Liver (tissue), 9 donors: ENCODE measurements around the gene HNRNPDL. TPM values are rescaled to one million over a fixed set of nuclear protein-coding genes. Genes with fewer than 3 reads are reported as not detected.
A peak's percentile ranks its signal among the peaks of the same experiment; 100 is the strongest.

Source experiments
- DNase-seq: peaks from one replicate; pipeline ENCODE4 v3.0.0-alpha.2; 2017; ENCODE audit warnings: low spot score
- H3K27ac ChIP-seq, 2 donors: one replicate each; pipeline ENCODE4 v1.7.0; 2013; ENCODE audit warnings: inconsistent platforms in 2 of 2, low read length in 2 of 2, control low read depth in 1 of 2, low read depth in 1 of 2, mild to moderate bottlenecking in 1 of 2
- H3K27me3 ChIP-seq, 4 donors: one replicate each; pipeline versions ENCODE4 v1.6.1 to v1.7.0; 2013; ENCODE audit warnings: low read length in 3 of 4, inconsistent platforms in 1 of 4, mild to moderate bottlenecking in 1 of 4, moderate library complexity in 1 of 4; ENCODE audit not compliant: control insufficient read depth in 4 of 4, insufficient read depth in 4 of 4
- H3K36me3 ChIP-seq, 4 donors: one replicate each; pipeline versions ENCODE4 v1.6.1 to v1.7.0; 2013; ENCODE audit warnings: low read length in 3 of 4, mild to moderate bottlenecking in 3 of 4, low read depth in 1 of 4, moderate library complexity in 1 of 4; ENCODE audit not compliant: control insufficient read depth in 4 of 4, insufficient read depth in 3 of 4
- H3K4me1 ChIP-seq, 4 donors: one replicate each; pipeline versions ENCODE4 v1.6.1 to v1.7.0; 2013; ENCODE audit warnings: low read length in 3 of 4, mild to moderate bottlenecking in 3 of 4, moderate library complexity in 1 of 4; ENCODE audit not compliant: control insufficient read depth in 4 of 4, insufficient read depth in 4 of 4
- H3K4me3 ChIP-seq, 3 donors: one replicate each; pipeline versions ENCODE4 v1.6.1 to v1.7.0; 2013; ENCODE audit warnings: low read length in 3 of 3, control low read depth in 1 of 3, low read depth in 1 of 3, mild to moderate bottlenecking in 1 of 3
- H3K9ac ChIP-seq, 2 donors: one replicate each; pipeline ENCODE4 v1.7.0; 2013; ENCODE audit warnings: low read length in 2 of 2, mild to moderate bottlenecking in 2 of 2, moderate library complexity in 2 of 2, control low read depth in 1 of 2, low read depth in 1 of 2
- H3K9me3 ChIP-seq, 4 donors: one replicate each; pipeline versions ENCODE4 v1.6.1 to v1.7.0; 2013; ENCODE audit warnings: low read length in 3 of 4; ENCODE audit not compliant: control insufficient read depth in 4 of 4
- ATF3 ChIP-seq: IDR thresholded peaks from 2 replicates; pipeline ENCODE4 v1.6.1; 2016; ENCODE audit warnings: antibody characterized with exemption
- CTCF ChIP-seq: fragments of 150-350 bp; IDR thresholded peaks from 2 replicates; pipeline ENCODE4 v1.5.1; 2017; ENCODE audit warnings: improper control_type of control experiment, low read depth, low read length; ENCODE audit not compliant: missing input control
- EGR1 ChIP-seq, 2 donors: IDR thresholded peaks; 2 replicates each; pipeline ENCODE4 v1.6.1; 2016 to 2018; ENCODE audit warnings: antibody characterized with exemption in 2 of 2, low read depth in 2 of 2
- FOXA1 ChIP-seq: IDR thresholded peaks from 2 replicates; pipeline ENCODE4 v1.6.1; 2016; ENCODE audit warnings: antibody characterized with exemption
- FOXA2 ChIP-seq: IDR thresholded peaks from 2 replicates; pipeline ENCODE4 v1.6.1; 2016; ENCODE audit warnings: antibody characterized with exemption
- GABPA ChIP-seq, 2 donors: IDR thresholded peaks in 1 of 2; conservative IDR thresholded peaks in 1 of 2; 2 replicates each; pipeline ENCODE4 v1.6.1; 2016; ENCODE audit warnings: antibody characterized with exemption in 2 of 2, mild to moderate bottlenecking in 1 of 2, moderate library complexity in 1 of 2
- HNF4A ChIP-seq, 2 donors: conservative IDR thresholded peaks; 2 replicates each; pipeline ENCODE4 v1.6.1; 2016; ENCODE audit warnings: antibody characterized with exemption in 2 of 2, mild to moderate bottlenecking in 2 of 2
- HNF4G ChIP-seq: IDR thresholded peaks from 2 replicates; pipeline ENCODE4 v1.6.1; 2016; ENCODE audit warnings: antibody characterized with exemption
- JUND ChIP-seq, 2 donors: IDR thresholded peaks; 2 replicates each; pipeline ENCODE4 v1.6.1; 2016; ENCODE audit warnings: antibody characterized with exemption in 2 of 2
- MAX ChIP-seq: IDR thresholded peaks from 2 replicates; pipeline ENCODE4 v1.6.1; 2016; ENCODE audit warnings: antibody characterized with exemption
- NR2F2 ChIP-seq: IDR thresholded peaks from 2 replicates; pipeline ENCODE4 v1.6.1; 2016; ENCODE audit warnings: antibody characterized with exemption
- RAD21 ChIP-seq, 2 donors: IDR thresholded peaks; 2 replicates each; pipeline ENCODE4 v1.6.1; 2016; ENCODE audit warnings: antibody characterized with exemption in 2 of 2, mild to moderate bottlenecking in 2 of 2
- REST ChIP-seq: IDR thresholded peaks from 2 replicates; pipeline ENCODE4 v1.6.1; 2016; ENCODE audit warnings: antibody characterized with exemption, mild to moderate bottlenecking
- RXRA ChIP-seq, 2 donors: IDR thresholded peaks; 2 replicates each; pipeline ENCODE4 v1.6.1; 2017 to 2018; ENCODE audit warnings: antibody characterized with exemption in 2 of 2, mild to moderate bottlenecking in 1 of 2
- SP1 ChIP-seq: IDR thresholded peaks from 2 replicates; pipeline ENCODE4 v1.6.1; 2018; ENCODE audit warnings: antibody characterized with exemption, mild to moderate bottlenecking
- TAF1 ChIP-seq: conservative IDR thresholded peaks from 2 replicates; pipeline ENCODE4 v1.6.1; 2016; ENCODE audit warnings: antibody characterized with exemption, mild to moderate bottlenecking
- YY1 ChIP-seq: IDR thresholded peaks from 2 replicates; pipeline ENCODE4 v1.6.1; 2016; ENCODE audit warnings: antibody characterized with exemption, mild to moderate bottlenecking
- ZBTB33 ChIP-seq: IDR thresholded peaks from 2 replicates; pipeline ENCODE4 v1.6.1; 2016; ENCODE audit warnings: antibody characterized with exemption
- WGBS: extraction: QIAGEN DNeasy Blood & Tissue Kit; methylation state at CpG from one replicate; pipeline ENCODE4 v1.1.7; 2013; 5-methylcytosine and 5-hydroxymethylcytosine counted together
- polyA plus RNA-seq, 2 donors: library from polyadenylated mRNA; stranded (reverse) in 1 of 2; unstranded in 1 of 2; fragments of 200-250 nt in 1 of 2; fragments of >200 nt in 1 of 2; fragmentation: Nextera tagmentation in 1 of 2; extraction: Ambion mirVana in 1 of 2; gene quantifications; one replicate each; pipeline versions ENCODE4 v1.2.1 to v1.2.3, GENCODE V29; 2013 to 2015
- total RNA-seq, 2 donors: library from RNA; depleted of rRNA; stranded (reverse); fragments of >200 nt; gene quantifications; one replicate each; pipeline ENCODE4 v1.2.3, GENCODE V29; 2014
- donor health status: healthy.
- donor health status: healthy.
- donor health status: healthy.
- donor health status: healthy.
- donor health status: healthy.

The HNRNPDL gene
- total RNA-seq (10 to 100 TPM; 57.4 to 57.9 TPM), polyA plus RNA-seq (10 to 100 TPM; 53.1 to 57.9 TPM)

- WGBS = under 1% methylated on average over 83 of the region's 83 CpGs
These were observed at the start of gene HNRNPDL, which contains the start of gene ENOPH1 for GRCh38 chr4:82430193-82430963. HNRNPDL (minus strand) TSS chr4:82430462; CDS start chr4:82429690, 772 bp downstream. ENOPH1 (plus strand) TSS chr4:82430590; CDS start chr4:82430830, 240 bp downstream.

More at GRCh38 chr4:82430193-82430963, at the start of gene HNRNPDL, which contains the start of gene ENOPH1:
- peaks cover 0 to 28% (median 22%) of the 10 kb centered on the region in 4 donors for H3K4me1 ChIP-seq
- TF ChIP-seq TAF1 (peak; percentile 35), ATF3 (no peak), JUND (IDR thresholded peaks at IDR 0.05) (no peak), HNF4G (no peak), NR2F2 (no peak), RXRA (IDR thresholded peaks at IDR 0.05) (peak; percentile 27 to 35), RAD21 (IDR thresholded peaks at IDR 0.05) (peak in 1 of 2 donors; percentile 10), HNF4A (conservative IDR thresholded peaks at IDR 0.05) (peak in 1 of 2 donors; percentile 33), CTCF (no peak), REST (no peak), FOXA1 (no peak), YY1 (peak; percentile 69), SP1 (peak; percentile 75), GABPA (IDR thresholded peaks at IDR 0.05 in 1 of 2, conservative IDR thresholded peaks at IDR 0.05 in 1 of 2) (peak in 1 of 2 donors; percentile 66), MAX (peak; percentile 35), FOXA2 (no peak), EGR1 (IDR thresholded peaks at IDR 0.05; ENCODE audit: low read depth in 2 of 2) (peak; percentile 97 to 99), ZBTB33 (peak; percentile 93)
- peak within 1 kb of the TSS; percentile 85 to 98 (median 93) for H3K4me3 ChIP-seq
- H3K9ac ChIP-seq = peak within 1 kb of the TSS; percentile 96 to 99
- H3K9me3 ChIP-seq = no peaks in the 10 kb centered on the region
- H3K36me3 ChIP-seq = peaks cover 4 to 17% (median 15%) of the 10 kb centered on the region in 4 donors
- peak within 1 kb of the TSS; percentile 99 for H3K27ac ChIP-seq
- H3K27me3 ChIP-seq = no peaks in the 10 kb centered on the region
- DNase-seq = peak; percentile 93
